H1 (cell line): ENCODE measurements around the gene MXRA7. TPM values are rescaled to one million over a fixed set of nuclear protein-coding genes. Genes with fewer than 3 reads are reported as not detected.

Experiments
- EGR1 ChIP-seq: IDR thresholded peaks from 2 replicates; pipeline ENCODE4 v1.6.1; 2011; ENCODE audit warnings: low read depth, low read length, borderline replicate concordance
- GABPA ChIP-seq: IDR thresholded peaks from 2 replicates; pipeline ENCODE4 v1.6.1; 2011; ENCODE audit warnings: mild to moderate bottlenecking, low read length, moderate library complexity, borderline replicate concordance; ENCODE audit not compliant: insufficient read depth
- SIN3A ChIP-seq, 2 experiments: IDR thresholded peaks in 1 of 2; conservative IDR thresholded peaks in 1 of 2; 2 replicates each; pipeline ENCODE4 v1.6.1; 2011 to 2012; ENCODE audit warnings: low read length in 2 of 2, improper control_type of control experiment in 1 of 2, low read depth in 1 of 2, mild to moderate bottlenecking in 1 of 2
- polyA plus RNA-seq, 7 experiments: library from polyadenylated mRNA; depleted of rRNA in 3 of 7; stranded (reverse) in 5 of 7; unstranded in 2 of 7; fragments of >200 nt in 5 of 7; fragments of 200-250 nt in 2 of 7; gene quantifications; 1 replicate in 5 of 7; 2 replicates in 1 of 7; 4 replicates in 1 of 7; pipeline versions ENCODE4 v1.2.1 to v1.2.3, GENCODE V29; 2011 to 2013; ENCODE audit warnings: missing spikeins in 2 of 7, mixed read lengths in 2 of 7
- total RNA-seq: library from RNA; stranded (reverse); fragmentation: NEBNext Ultra II Directional; extraction: Animal tissue kit (Norgen Biotek cat#: 25700); gene quantifications from 2 replicates; pipeline ENCODE4 v1.2.1, GENCODE V29; 2021

MXRA7 gene
- total and polyA plus RNA-seq, 2 of the 8 experiments (the other 6 are each of a cell fraction or from before 2014, with no cell fraction given), result 17.8 to 26.6 TPM

DNA sequence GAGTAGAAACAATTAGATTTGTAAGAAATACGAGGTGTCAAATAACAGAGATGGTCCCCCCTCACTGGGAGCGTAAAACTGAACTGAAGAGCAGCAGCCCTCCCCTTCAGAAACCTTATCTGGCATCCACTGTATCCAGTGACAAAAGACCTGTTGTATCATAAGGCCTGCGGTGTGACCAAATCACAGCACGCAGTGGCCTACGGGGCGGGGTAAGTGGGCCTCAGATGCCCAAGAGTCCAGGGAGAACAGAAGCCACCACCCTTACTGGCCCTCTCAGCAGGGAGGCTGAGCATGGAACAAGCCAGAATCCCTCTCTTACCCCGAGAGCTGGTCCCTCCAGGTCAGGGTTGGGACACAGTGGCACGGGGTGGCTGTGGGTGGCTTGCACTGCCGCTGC lies 10.2 kb upstream of the MXRA7 start (continued):
- TF ChIP-seq SIN3A (conservative IDR thresholded peaks at IDR 0.05 in 1 of 2, IDR thresholded peaks at IDR 0.05 in 1 of 2; ENCODE audit: low read depth in 1 of 2, low read length in 2 of 2) (no peak), EGR1 (no peak), GABPA (no peak)
- TF ChIP-seq, all 59 proteins: peak for 0
